Loucy (cell line): Measurements from ENCODE around the gene FHIT.

Experiments
- EZH2phosphoT487 ChIP-seq: fragments of 200-600 bp; IDR thresholded peaks from 2 replicates; pipeline ENCODE4 v1.6.1; 2018; ENCODE audit warnings: antibody characterized with exemption, mild to moderate bottlenecking, moderate library complexity, borderline replicate concordance
- TF ChIP-seq, protein P1 (sequence below): fragments of 200-600 bp; sonication (generic); conservative IDR thresholded peaks from 2 replicates; pipeline ENCODE4 v1.5.1; 2014; ENCODE audit warnings: mild to moderate bottlenecking, antibody characterized with exemption, low read length

DNA sequence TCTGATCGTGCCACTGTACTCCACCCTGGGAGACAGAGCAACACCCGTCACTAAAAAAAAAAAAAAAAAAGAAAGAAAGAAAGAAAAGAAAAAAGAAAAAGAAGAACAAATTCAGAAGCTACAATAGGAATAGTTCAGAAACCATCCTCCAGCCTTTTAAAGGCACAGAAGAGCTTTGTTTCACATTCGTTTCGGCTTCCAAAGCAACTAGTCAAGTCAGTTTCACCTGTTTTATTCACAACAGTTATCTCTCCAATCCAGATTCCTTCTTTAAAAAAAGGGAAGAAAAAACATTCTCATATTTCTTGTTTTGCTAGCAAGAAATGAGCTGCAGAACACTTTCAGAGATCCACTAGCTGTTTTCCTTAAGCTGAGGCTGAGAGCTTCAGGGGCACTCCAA is 1433.7 kb downstream of the FHIT start:
- no peak for TF ChIP-seq EZH2phosphoT487
- TF ChIP-seq, protein P1, sequence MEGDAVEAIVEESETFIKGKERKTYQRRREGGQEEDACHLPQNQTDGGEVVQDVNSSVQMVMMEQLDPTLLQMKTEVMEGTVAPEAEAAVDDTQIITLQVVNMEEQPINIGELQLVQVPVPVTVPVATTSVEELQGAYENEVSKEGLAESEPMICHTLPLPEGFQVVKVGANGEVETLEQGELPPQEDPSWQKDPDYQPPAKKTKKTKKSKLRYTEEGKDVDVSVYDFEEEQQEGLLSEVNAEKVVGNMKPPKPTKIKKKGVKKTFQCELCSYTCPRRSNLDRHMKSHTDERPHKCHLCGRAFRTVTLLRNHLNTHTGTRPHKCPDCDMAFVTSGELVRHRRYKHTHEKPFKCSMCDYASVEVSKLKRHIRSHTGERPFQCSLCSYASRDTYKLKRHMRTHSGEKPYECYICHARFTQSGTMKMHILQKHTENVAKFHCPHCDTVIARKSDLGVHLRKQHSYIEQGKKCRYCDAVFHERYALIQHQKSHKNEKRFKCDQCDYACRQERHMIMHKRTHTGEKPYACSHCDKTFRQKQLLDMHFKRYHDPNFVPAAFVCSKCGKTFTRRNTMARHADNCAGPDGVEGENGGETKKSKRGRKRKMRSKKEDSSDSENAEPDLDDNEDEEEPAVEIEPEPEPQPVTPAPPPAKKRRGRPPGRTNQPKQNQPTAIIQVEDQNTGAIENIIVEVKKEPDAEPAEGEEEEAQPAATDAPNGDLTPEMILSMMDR, result no peak
